ENCODE data around the gene FCHSD2.

DNA sequence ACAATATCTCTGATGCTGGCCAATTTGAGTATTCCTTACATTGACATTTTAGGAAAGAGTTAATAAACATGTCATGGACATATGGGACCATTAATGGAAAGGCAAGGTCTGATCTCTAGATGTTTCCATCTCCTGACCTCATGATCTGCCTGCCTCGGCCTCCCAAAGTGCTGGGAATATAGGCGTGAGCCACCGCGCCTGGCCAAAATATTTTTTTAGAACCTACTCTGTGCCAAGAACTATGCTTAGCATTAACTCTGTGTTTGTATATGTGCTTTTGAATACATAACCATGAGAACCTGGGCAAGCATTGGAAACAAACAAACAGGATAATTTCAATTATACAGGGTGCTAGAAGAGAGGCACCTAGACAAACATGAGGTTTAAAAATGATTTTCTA lies 204.7 kb downstream of the FCHSD2 start:
- TF ChIP-seq POLR2A (IDR thresholded peaks at IDR 0.05; ENCODE audit: low read depth, low read length): no peak
- no peak for TF ChIP-seq SPI1 (IDR thresholded peaks at IDR 0.05; ENCODE audit: low read depth, low read length)
- no peak for TF ChIP-seq POU2F2 (IDR thresholded peaks at IDR 0.05; ENCODE audit: low read depth, low read length)
- TF ChIP-seq POLR2AphosphoS5 (IDR thresholded peaks at IDR 0.05; ENCODE audit: low read depth, low read length): no peak
- TF ChIP-seq PAX5 (IDR thresholded peaks at IDR 0.05; ENCODE audit: insufficient read depth, low read length, severe bottlenecking): no peak
- TF ChIP-seq TAF1 (IDR thresholded peaks at IDR 0.05; ENCODE audit: low read depth, low read length): no peak

All from GM12891 (cell line).